ENCODE data around the gene C2CD4C.
"Not testable (repeated sequence)": the region's sequence is repeated elsewhere in the genome, so short reads cannot be mapped to it uniquely, and the experiment has no call there.

The C2CD4C gene

GRCh38 chr19:418761-419671, 10.1 kb upstream of the C2CD4C start:
- Histone ChIP-seq H3K27me3 (ENCODE audit: insufficient read depth, low read length) (no peaks in the 10 kb centered on the region), H3K36me3 (ENCODE audit: insufficient read depth, low read length) (peaks cover 5% of the 10 kb centered on the region), H3K4me1 (ENCODE audit: insufficient read depth, low read length) (peaks cover 23% of the 10 kb centered on the region), H3K4me3 (ENCODE audit: low read length) (no peak overlapping the region), H3K9me3 (ENCODE audit: low read length) (peaks cover 11% of the 10 kb centered on the region), H2AFZ (ENCODE audit: low read depth, low read length) (no peak overlapping the region)

- Histone ChIP-seq H3K4me1 (ENCODE audit: insufficient read depth, low read length) (peaks cover 23% of the 10 kb centered on the region), H3K36me3 (ENCODE audit: insufficient read depth, low read length) (no peaks in the 10 kb centered on the region), H3K27me3 (ENCODE audit: insufficient read depth, low read length) (no peaks in the 10 kb centered on the region), H3K4me3 (ENCODE audit: low read length) (no peak overlapping the region), H3K9me3 (ENCODE audit: low read length) (peaks cover 4% of the 10 kb centered on the region), H2AFZ (ENCODE audit: low read depth, low read length) (no peak overlapping the region)
Measured at GRCh38 chr19:416416-416815, 7.5 kb upstream of the C2CD4C start.

- no peak overlapping the region for H3K4me3 ChIP-seq (ENCODE audit: low read length)
- no peak overlapping the region for H2AFZ ChIP-seq (ENCODE audit: low read depth, low read length)
- H3K27me3 ChIP-seq (ENCODE audit: insufficient read depth, low read length) = peaks cover 2% of the 10 kb centered on the region
- no peaks in the 10 kb centered on the region for H3K36me3 ChIP-seq (ENCODE audit: insufficient read depth, low read length)
- H3K9me3 ChIP-seq (ENCODE audit: low read length) = peaks cover 4% of the 10 kb centered on the region
- H3K4me1 ChIP-seq (ENCODE audit: insufficient read depth, low read length) = peaks cover 23% of the 10 kb centered on the region
Measured at GRCh38 chr19:415292-415691, 6.3 kb upstream of the C2CD4C start.

GRCh38 chr19:413756-414420, 4.9 kb upstream of the C2CD4C start:
- H3K36me3 ChIP-seq (ENCODE audit: insufficient read depth, low read length) = no peaks in the 10 kb centered on the region
- H2AFZ ChIP-seq (ENCODE audit: low read depth, low read length) = no peak overlapping the region
- peaks cover 4% of the 10 kb centered on the region for H3K27me3 ChIP-seq (ENCODE audit: insufficient read depth, low read length)
- H3K4me3 ChIP-seq (ENCODE audit: low read length) = no peak overlapping the region
- peaks cover 4% of the 10 kb centered on the region for H3K9me3 ChIP-seq (ENCODE audit: low read length)
- H3K4me1 ChIP-seq (ENCODE audit: insufficient read depth, low read length) = peaks cover 30% of the 10 kb centered on the region

GRCh38 chr19:412356-413355, 3.7 kb upstream of the C2CD4C start:
- Histone ChIP-seq H2AFZ (ENCODE audit: low read depth, low read length) (no peak overlapping the region), H3K9me3 (ENCODE audit: low read length) (peaks cover 4% of the 10 kb centered on the region), H3K36me3 (ENCODE audit: insufficient read depth, low read length) (no peaks in the 10 kb centered on the region), H3K4me3 (ENCODE audit: low read length) (no peak overlapping the region), H3K4me1 (ENCODE audit: insufficient read depth, low read length) (peaks cover 20% of the 10 kb centered on the region), H3K27me3 (ENCODE audit: insufficient read depth, low read length) (peaks cover 4% of the 10 kb centered on the region)

- peaks cover 4% of the 10 kb centered on the region for H3K27me3 ChIP-seq (ENCODE audit: insufficient read depth, low read length)
- peaks cover 3% of the 10 kb centered on the region for H3K36me3 ChIP-seq (ENCODE audit: insufficient read depth, low read length)
- H3K4me1 ChIP-seq (ENCODE audit: insufficient read depth, low read length) = peaks cover 12% of the 10 kb centered on the region
- peaks cover 4% of the 10 kb centered on the region for H3K9me3 ChIP-seq (ENCODE audit: low read length)
- no peak overlapping the region for H3K4me3 ChIP-seq (ENCODE audit: low read length)
- no peak overlapping the region for H2AFZ ChIP-seq (ENCODE audit: low read depth, low read length)
Measured at GRCh38 chr19:411723-412355, 2.9 kb upstream of the C2CD4C start.

- peaks cover 11% of the 10 kb centered on the region for H3K4me1 ChIP-seq (ENCODE audit: insufficient read depth, low read length)
- not testable (repeated sequence) for H3K27me3 ChIP-seq (ENCODE audit: insufficient read depth, low read length); H2AFZ ChIP-seq (ENCODE audit: low read depth, low read length); H3K9me3 ChIP-seq (ENCODE audit: low read length); H3K4me3 ChIP-seq (ENCODE audit: low read length); H3K36me3 ChIP-seq (ENCODE audit: insufficient read depth, low read length)
Measured at GRCh38 chr19:411121-411722, 2.3 kb upstream of the C2CD4C start.

- Histone ChIP-seq H3K4me1 (ENCODE audit: insufficient read depth, low read length) (peaks cover 18% of the 10 kb centered on the region), H3K36me3 (ENCODE audit: insufficient read depth, low read length) (peaks cover 3% of the 10 kb centered on the region), H2AFZ (ENCODE audit: low read depth, low read length) (no peak overlapping the region), H3K27me3 (ENCODE audit: insufficient read depth, low read length) (peaks cover 4% of the 10 kb centered on the region), H3K9me3 (ENCODE audit: low read length) (peaks cover 4% of the 10 kb centered on the region), H3K4me3 (ENCODE audit: low read length) (no peak overlapping the region)
Measured at GRCh38 chr19:410243-410781, 1.4 kb upstream of the C2CD4C start.

- H3K36me3 ChIP-seq (ENCODE audit: insufficient read depth, low read length) = peaks cover 3% of the 10 kb centered on the region
- peak overlapping the region; percentile 62 for H3K4me3 ChIP-seq (ENCODE audit: low read length)
- peaks cover 4% of the 10 kb centered on the region for H3K27me3 ChIP-seq (ENCODE audit: insufficient read depth, low read length)
- peak overlapping the region; percentile 71 for H2AFZ ChIP-seq (ENCODE audit: low read depth, low read length)
- H3K4me1 ChIP-seq (ENCODE audit: insufficient read depth, low read length) = peaks cover 22% of the 10 kb centered on the region
- H3K9me3 ChIP-seq (ENCODE audit: low read length) = peaks cover 1% of the 10 kb centered on the region
Measured at GRCh38 chr19:409516-410242, 732 bp upstream of the C2CD4C start.

- H3K4me3 ChIP-seq (ENCODE audit: low read length) = peak overlapping the region; percentile 62
- peak overlapping the region; percentile 71 for H2AFZ ChIP-seq (ENCODE audit: low read depth, low read length)
- peaks cover 22% of the 10 kb centered on the region for H3K4me1 ChIP-seq (ENCODE audit: insufficient read depth, low read length)
- no peaks in the 10 kb centered on the region for H3K9me3 ChIP-seq (ENCODE audit: low read length)
- peaks cover 4% of the 10 kb centered on the region for H3K27me3 ChIP-seq (ENCODE audit: insufficient read depth, low read length)
- H3K36me3 ChIP-seq (ENCODE audit: insufficient read depth, low read length) = peaks cover 3% of the 10 kb centered on the region
Measured at GRCh38 chr19:408441-408901, 476 bp downstream of the C2CD4C start.
